Ovary (tissue), 9 donors: ENCODE measurements around the gene CHAF1A. TPM values are rescaled to one million over a fixed set of nuclear protein-coding genes. Genes with fewer than 3 reads are reported as not detected.

Experiments used
- DNase-seq, 5 donors: peaks; one replicate each; pipeline ENCODE4 v3.0.0-alpha.2; 2019 to 2020
- H3K27ac ChIP-seq, 2 donors: fragments of 200-600 bp; one replicate each; pipeline versions ENCODE4 v1.5.1 to v1.8.0; 2019 to 2022
- H3K27me3 ChIP-seq: fragments of 200-600 bp; one replicate; pipeline ENCODE4 v1.8.0; 2022
- H3K36me3 ChIP-seq: fragments of 200-600 bp; sonication (generic); one replicate; pipeline ENCODE4 v1.5.1; 2019
- H3K4me1 ChIP-seq: one replicate; pipeline ENCODE4 v1.8.1; 2013; ENCODE audit warnings: mild to moderate bottlenecking, moderate library complexity; ENCODE audit not compliant: insufficient read depth
- H3K4me3 ChIP-seq: fragments of 200-600 bp; sonication (generic); one replicate; pipeline ENCODE4 v1.5.1; 2017
- H3K9me3 ChIP-seq, 2 donors: fragments of 200-600 bp in 1 of 2; sonication (generic) in 1 of 2; one replicate each; pipeline versions ENCODE4 v1.5.1 to v1.8.1; 2013 to 2019; ENCODE audit warnings: mild to moderate bottlenecking in 1 of 2, moderate library complexity in 1 of 2
- EP300 ChIP-seq: sonication (generic); formaldehyde crosslinking; IDR thresholded peaks from one replicate; pipeline ENCODE4 v1.6.1; 2017; ENCODE audit warnings: antibody characterized with exemption
- POLR2A ChIP-seq: fragments of 450-650 bp; IDR thresholded peaks from one replicate; pipeline ENCODE4 v1.6.1; 2017; ENCODE audit warnings: antibody characterized with exemption, mild to moderate bottlenecking, moderate library complexity
- WGBS, 3 donors: extraction: QIAGEN DNeasy Blood & Tissue Kit in 1 of 3; methylation state at CpG; one replicate each; pipeline versions ENCODE4 v1.1.5 to v1.1.7; 2013 to 2017; 5-methylcytosine and 5-hydroxymethylcytosine counted together
- intact Hi-C, 4 donors: fragments of 100-400 bp; cut with DNase I; formaldehyde crosslinking; loops; one replicate each; pipeline versions ENCODE4 v1.11.0 to v1.15.1; 2022 to 2023
- polyA plus RNA-seq, 2 donors: library from polyadenylated mRNA; stranded (reverse); fragments of 200-250 nt in 1 of 2; fragments of 350-450 nt in 1 of 2; fragmentation: Illumina TruSeq in 1 of 2; extraction: RNeasy Lipid Tissue Mini Kit (QIAGEN cat#74804) in 1 of 2; gene quantifications; one replicate each; pipeline ENCODE4 v1.2.3, GENCODE V29; 2013 to 2014
- total RNA-seq, 7 donors: library from RNA; depleted of rRNA in 2 of 7; stranded (reverse); fragments of >200 nt in 2 of 7; fragmentation: NEBNext Ultra II Directional in 3 of 7; extraction: Animal tissue kit (Norgen Biotek cat#: 25700) in 3 of 7; gene quantifications; one replicate each; pipeline versions ENCODE4 v1.1.0 to v1.2.4, GENCODE V29; 2016 to 2023
- TF ChIP-seq, protein P1 (sequence below), 3 donors: fragments of 450-650 bp in 2 of 3; fragments of 200-600 bp in 1 of 3; IDR thresholded peaks; one replicate each; pipeline versions ENCODE4 v1.5.1 to v1.8.0; 2016 to 2022; ENCODE audit warnings: antibody characterized with exemption in 3 of 3, mild to moderate bottlenecking in 1 of 3
- donor health status: DM: no; HTN: no; CAD: no; lungs with moderate emphysema.
- donor health status: DM: no; HTN: no; CAD: no.
- donor health status: Bipolar disorder and iron deficiency.
- donor health status: DM: yes; HTN: yes; CAD: no.
- donor health status: DM: no; HTN: no; CAD: no.
- donor health status: DM: yes; HTN: yes; CAD: no.

Gene CHAF1A
- total and polyA plus RNA-seq, 9 donors = 4.7 to 10.4 (median 7.5) TPM

DNA sequence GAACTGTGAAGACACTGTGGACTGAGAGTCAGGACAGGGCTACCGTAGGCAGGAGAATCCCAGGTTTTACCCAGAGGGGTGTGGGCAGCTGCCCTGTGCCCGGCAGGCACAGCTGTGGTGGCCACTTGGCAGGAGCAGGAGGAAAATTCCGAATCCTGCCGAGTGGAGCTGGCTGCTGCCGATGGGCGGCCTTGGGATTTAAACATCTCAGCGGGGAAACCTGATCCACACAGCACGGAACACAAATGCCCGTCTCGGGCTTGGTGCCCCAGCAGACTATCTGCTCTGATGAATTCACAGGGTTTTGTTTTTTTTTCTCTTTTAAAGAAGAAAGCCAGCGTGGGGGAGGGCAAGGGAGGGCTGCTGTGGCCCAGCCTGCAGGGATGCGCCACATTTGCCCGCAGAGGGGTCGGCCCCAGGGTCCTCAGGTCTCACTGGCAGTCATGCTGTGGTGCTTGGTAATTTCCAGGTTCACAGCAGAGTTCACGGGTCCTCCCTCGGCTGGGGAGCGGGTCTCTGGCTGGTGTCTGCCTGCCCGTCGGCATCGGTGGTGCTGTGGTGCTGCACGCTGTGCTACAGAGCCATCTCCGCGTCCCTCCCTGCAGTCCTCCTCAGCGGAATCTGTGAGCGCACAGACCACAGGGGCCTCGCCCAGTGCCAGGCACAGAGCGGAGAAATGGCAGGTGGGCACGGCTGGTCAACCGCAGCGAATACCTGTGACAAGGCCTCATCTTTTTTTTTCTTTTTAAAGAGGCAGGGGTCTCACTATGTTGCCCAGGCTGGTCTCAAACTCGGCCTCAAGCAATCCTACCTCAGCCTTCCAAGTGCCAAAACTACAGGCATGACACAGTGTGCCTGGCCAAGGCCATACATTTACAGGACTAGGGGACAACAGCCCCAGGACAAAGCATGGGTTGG lies 30.9 kb upstream of the CHAF1A start:
- 53 to 84% (median 71%) methylated on average over 30 to 31 of the region's 31 CpGs for WGBS, 3 donors
- intact Hi-C loops = no loop called here
- H3K4me3 ChIP-seq = no peak overlapping the region
- H3K27ac ChIP-seq = no peak overlapping the region
- peak in 1 of 5 donors; percentile 44 for DNase-seq
- no peaks in the 10 kb centered on the region for H3K9me3 ChIP-seq
- H3K4me1 ChIP-seq = peaks cover 56% of the 10 kb centered on the region
- no peaks in the 10 kb centered on the region for H3K36me3 ChIP-seq
- TF ChIP-seq POLR2A (no peak), EP300 (no peak)
- TF ChIP-seq, protein P1, sequence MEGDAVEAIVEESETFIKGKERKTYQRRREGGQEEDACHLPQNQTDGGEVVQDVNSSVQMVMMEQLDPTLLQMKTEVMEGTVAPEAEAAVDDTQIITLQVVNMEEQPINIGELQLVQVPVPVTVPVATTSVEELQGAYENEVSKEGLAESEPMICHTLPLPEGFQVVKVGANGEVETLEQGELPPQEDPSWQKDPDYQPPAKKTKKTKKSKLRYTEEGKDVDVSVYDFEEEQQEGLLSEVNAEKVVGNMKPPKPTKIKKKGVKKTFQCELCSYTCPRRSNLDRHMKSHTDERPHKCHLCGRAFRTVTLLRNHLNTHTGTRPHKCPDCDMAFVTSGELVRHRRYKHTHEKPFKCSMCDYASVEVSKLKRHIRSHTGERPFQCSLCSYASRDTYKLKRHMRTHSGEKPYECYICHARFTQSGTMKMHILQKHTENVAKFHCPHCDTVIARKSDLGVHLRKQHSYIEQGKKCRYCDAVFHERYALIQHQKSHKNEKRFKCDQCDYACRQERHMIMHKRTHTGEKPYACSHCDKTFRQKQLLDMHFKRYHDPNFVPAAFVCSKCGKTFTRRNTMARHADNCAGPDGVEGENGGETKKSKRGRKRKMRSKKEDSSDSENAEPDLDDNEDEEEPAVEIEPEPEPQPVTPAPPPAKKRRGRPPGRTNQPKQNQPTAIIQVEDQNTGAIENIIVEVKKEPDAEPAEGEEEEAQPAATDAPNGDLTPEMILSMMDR (IDR thresholded peaks at IDR 0.05) = no peak
- no peaks in the 10 kb centered on the region for H3K27me3 ChIP-seq

DNA sequence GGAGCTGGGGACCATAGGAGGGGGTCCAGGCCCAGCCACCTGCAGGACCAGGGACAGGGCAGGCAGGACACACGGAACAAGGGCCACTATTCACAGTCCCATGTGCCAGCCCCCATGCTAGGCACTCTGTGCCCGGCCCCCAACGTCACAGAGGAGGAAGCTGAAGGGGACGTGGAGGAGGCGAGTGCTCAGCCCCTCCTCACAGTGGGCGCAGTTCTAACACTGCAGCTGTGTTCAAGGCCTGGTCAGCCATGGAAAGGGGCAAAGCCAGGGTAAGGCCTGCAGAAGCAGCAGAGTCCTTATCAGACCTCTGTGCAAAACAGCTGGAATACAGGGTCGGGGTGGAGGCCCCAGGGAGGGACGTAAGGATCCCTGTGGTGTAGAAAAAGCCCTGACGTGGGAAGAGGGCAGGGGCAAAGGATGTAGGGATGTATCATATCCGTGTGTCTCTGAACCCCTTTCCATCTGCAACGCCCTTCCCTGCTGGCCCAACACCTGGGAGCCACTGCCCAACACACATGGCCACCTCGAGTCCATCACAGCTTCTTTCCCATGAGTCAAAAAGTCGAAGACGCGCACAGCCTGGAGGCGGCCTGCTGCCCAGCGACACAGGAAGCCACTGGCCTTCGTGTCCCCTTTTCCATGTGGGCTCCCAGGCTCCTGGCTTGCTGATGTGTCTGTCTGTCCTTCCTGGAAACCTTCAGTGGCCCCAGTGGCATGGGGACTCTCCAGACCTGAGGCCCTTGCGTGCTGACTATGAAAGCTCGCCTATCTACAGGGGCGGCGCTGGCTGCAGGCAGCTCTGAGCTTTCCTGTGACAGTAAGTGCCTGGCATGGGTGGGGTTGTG lies 30.1 kb upstream of the CHAF1A start:
- Histone ChIP-seq H3K4me3 (no peak overlapping the region), H3K9me3 (no peaks in the 10 kb centered on the region), H3K36me3 (no peaks in the 10 kb centered on the region), H3K27ac (no peak overlapping the region), H3K27me3 (no peaks in the 10 kb centered on the region), H3K4me1 (peaks cover 56% of the 10 kb centered on the region)
- TF ChIP-seq, protein P1 (IDR thresholded peaks at IDR 0.05) = no peak
- TF ChIP-seq EP300 (no peak), POLR2A (no peak)
- intact Hi-C loops = no loop called here
- 55 to 78% (median 63%) methylated on average over 22 of the region's 22 CpGs for WGBS, 3 donors
- DNase-seq = peak in 1 of 5 donors; percentile 36

- 82 to 93% (median 84%) methylated on average over 8 of the region's 8 CpGs for WGBS, 3 donors
- peak overlapping the region in 1 of 2 donors; percentile 72 for H3K27ac ChIP-seq
- intact Hi-C loops = no loop called here
- H3K27me3 ChIP-seq = no peaks in the 10 kb centered on the region
- no peak overlapping the region for H3K4me3 ChIP-seq
- TF ChIP-seq POLR2A (no peak), EP300 (no peak)
- TF ChIP-seq, protein P1 (IDR thresholded peaks at IDR 0.05) = no peak
- no peaks in the 10 kb centered on the region for H3K36me3 ChIP-seq
- DNase-seq = no peak
- peaks cover 53% of the 10 kb centered on the region for H3K4me1 ChIP-seq
- H3K9me3 ChIP-seq = no peaks in the 10 kb centered on the region
Measured at GRCh38 chr19:4373013-4373367, 29.4 kb upstream of the CHAF1A start.

DNA sequence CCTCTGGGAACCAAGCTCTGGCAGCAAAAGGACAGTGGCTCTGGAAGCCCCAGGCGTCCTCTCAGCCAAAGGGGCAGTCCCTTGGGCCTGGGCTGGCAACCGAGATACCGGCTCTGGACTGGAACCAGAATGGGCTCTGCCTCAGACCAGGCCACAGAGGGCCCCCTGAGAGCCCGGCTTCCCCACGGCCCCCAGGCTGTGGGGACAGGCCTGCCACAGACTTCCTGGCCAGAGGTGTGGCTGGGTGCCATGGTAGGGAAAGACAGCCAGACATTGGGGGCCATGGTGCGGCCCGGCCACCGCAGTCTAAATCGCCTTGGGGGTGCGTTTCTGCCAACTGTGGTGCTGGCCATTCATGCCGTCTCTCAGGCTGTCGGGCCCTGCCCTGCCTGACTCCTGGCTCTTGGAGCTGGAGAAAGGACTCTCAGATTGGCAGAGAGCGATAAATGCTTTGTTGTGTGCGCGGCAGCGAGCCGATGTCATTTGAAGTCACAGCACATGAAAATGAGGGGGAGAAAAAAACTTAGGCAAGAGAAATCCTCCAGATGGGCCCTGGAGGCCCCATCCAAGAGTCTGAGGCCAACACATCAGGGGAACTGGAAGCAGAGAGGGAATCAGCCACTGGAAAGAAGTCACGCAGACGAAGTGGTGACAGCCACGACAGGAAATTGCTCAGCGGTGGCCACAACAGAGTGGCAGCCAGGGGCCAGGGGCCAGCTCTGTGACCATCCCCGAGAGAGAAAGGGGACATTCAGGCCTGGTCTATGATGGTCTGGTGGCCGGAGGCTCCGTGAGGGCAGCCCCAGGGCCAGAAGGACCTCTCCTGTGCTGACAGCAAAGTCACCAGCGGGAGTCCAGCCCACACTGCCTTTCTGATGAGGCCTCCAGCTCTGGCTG lies 28.6 kb upstream of the CHAF1A start:
- DNase-seq = peak in 3 of 5 donors; percentile 23 to 35 (median 33)
- peaks cover 47% of the 10 kb centered on the region for H3K4me1 ChIP-seq
- no peak overlapping the region for H3K4me3 ChIP-seq
- 76 to 84% (median 81%) methylated on average over 24 to 25 of the region's 25 CpGs for WGBS, 3 donors
- H3K27me3 ChIP-seq = no peaks in the 10 kb centered on the region
- no peaks in the 10 kb centered on the region for H3K9me3 ChIP-seq
- TF ChIP-seq, protein P1 (IDR thresholded peaks at IDR 0.05) = no peak
- TF ChIP-seq EP300 = no peak
- peak; percentile 4 for TF ChIP-seq POLR2A
- intact Hi-C loops = no loop called here
- H3K27ac ChIP-seq = peak overlapping the region; percentile 51 to 72
- no peaks in the 10 kb centered on the region for H3K36me3 ChIP-seq
